Mesothelial cell of epicardium (in vitro differentiated cells): Measurements from ENCODE around the gene LPGAT1. TPM values are rescaled to one million over a fixed set of nuclear protein-coding genes. Genes with fewer than 3 reads are reported as not detected.

Experiments
- DNase-seq, 2 experiments: peaks; one replicate each; pipeline ENCODE4 v3.0.0; 2021; ENCODE audit warnings: low spot score in 2 of 2; ENCODE audit not compliant: unreplicated experiment in 2 of 2
- H3K27ac Mint-ChIP-seq: 2 replicates; pipeline ENCODE4 v1.8.0; 2021; ENCODE audit warnings: mixed read lengths
- H3K27me3 Mint-ChIP-seq: 2 replicates; pipeline ENCODE4 v1.8.0; 2021; ENCODE audit warnings: low read depth, mixed read lengths
- H3K36me3 Mint-ChIP-seq: 2 replicates; pipeline ENCODE4 v1.8.0; 2021; ENCODE audit warnings: mixed read lengths
- H3K4me1 Mint-ChIP-seq: 2 replicates; pipeline ENCODE4 v1.8.0; 2021; ENCODE audit warnings: mixed read lengths
- H3K4me3 Mint-ChIP-seq: 2 replicates; pipeline ENCODE4 v1.8.0; 2021; ENCODE audit warnings: mild to moderate bottlenecking, moderate library complexity, mixed read lengths
- H3K9me3 Mint-ChIP-seq: 2 replicates; pipeline ENCODE4 v1.8.0; 2021; ENCODE audit warnings: mixed read lengths
- CTCF ChIP-seq: fragments of 200-600 bp; sonication (generic); IDR thresholded peaks from one replicate; pipeline ENCODE4 v1.5.0; 2021; ENCODE audit warnings: antibody characterized with exemption; ENCODE audit not compliant: unreplicated experiment
- total RNA-seq: library from RNA; stranded (reverse); gene quantifications from 3 replicates; pipeline ENCODE4 v1.2.1, GENCODE V29; 2021

Gene LPGAT1
- total RNA-seq, 1 donor from 2014 or later = 29.8 TPM

GRCh38 chr1:211731456-211732292 lies 98.9 kb downstream of the LPGAT1 start:
- no peak for DNase-seq
- TF ChIP-seq CTCF = no peak
- Mint-ChIP-seq H3K27ac (no peak overlapping the region), H3K4me3 (no peak overlapping the region), H3K4me1 (peaks cover 10% of the 10 kb centered on the region), H3K9me3 (no peaks in the 10 kb centered on the region), H3K27me3 (no peaks in the 10 kb centered on the region), H3K36me3 (no peaks in the 10 kb centered on the region)

GRCh38 chr1:211730347-211730746 lies 100.2 kb downstream of the LPGAT1 start:
- H3K4me1 Mint-ChIP-seq = peaks cover 2% of the 10 kb centered on the region
- H3K27ac Mint-ChIP-seq = no peak overlapping the region
- no peak overlapping the region for H3K4me3 Mint-ChIP-seq
- DNase-seq = no peak
- TF ChIP-seq CTCF = no peak
- H3K27me3 Mint-ChIP-seq = no peaks in the 10 kb centered on the region
- no peaks in the 10 kb centered on the region for H3K36me3 Mint-ChIP-seq
- H3K9me3 Mint-ChIP-seq = no peaks in the 10 kb centered on the region

GRCh38 chr1:211729238-211729637 lies 101.3 kb downstream of the LPGAT1 start:
- H3K4me1 Mint-ChIP-seq = no peaks in the 10 kb centered on the region

DNA sequence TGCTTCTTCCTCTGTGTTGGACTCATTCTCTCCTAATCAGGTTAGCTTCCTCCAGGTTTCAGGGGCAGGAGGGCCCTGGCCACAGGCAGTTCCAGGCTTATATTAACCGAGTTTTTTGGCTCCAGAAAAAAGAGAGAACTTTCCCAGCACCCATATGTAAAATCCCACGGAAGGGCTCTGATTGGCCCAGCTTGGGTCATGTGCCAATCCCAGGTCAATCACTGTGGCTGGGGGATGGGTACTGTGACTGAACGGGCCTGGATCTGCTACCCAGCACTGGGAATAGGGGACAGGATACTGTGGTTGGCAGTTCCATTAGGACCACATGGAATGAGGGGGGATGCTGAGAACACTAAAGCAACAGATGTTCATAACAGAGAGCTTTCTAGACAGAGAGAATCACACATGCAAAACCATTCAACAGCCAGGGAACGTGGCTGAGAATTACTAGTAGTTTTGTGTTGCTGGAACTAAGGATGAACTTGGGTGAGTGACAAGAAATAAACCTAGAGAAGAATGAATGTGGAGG lies 104.0 kb downstream of the LPGAT1 start:
- no peaks in the 10 kb centered on the region for H3K36me3 Mint-ChIP-seq
- H3K27ac Mint-ChIP-seq = no peak overlapping the region
- no peaks in the 10 kb centered on the region for H3K4me1 Mint-ChIP-seq
- no peak for DNase-seq
- H3K9me3 Mint-ChIP-seq = no peaks in the 10 kb centered on the region
- no peaks in the 10 kb centered on the region for H3K27me3 Mint-ChIP-seq
- no peak overlapping the region for H3K4me3 Mint-ChIP-seq
- no peak for TF ChIP-seq CTCF

More at GRCh38 chr1:211729238-211729637, 101.3 kb downstream of the LPGAT1 start:
- H3K9me3 Mint-ChIP-seq = no peaks in the 10 kb centered on the region
- H3K4me3 Mint-ChIP-seq = no peak overlapping the region
- no peak for TF ChIP-seq CTCF
- no peaks in the 10 kb centered on the region for H3K36me3 Mint-ChIP-seq
- DNase-seq = no peak
- H3K27ac Mint-ChIP-seq = no peak overlapping the region
- no peaks in the 10 kb centered on the region for H3K27me3 Mint-ChIP-seq

DNA sequence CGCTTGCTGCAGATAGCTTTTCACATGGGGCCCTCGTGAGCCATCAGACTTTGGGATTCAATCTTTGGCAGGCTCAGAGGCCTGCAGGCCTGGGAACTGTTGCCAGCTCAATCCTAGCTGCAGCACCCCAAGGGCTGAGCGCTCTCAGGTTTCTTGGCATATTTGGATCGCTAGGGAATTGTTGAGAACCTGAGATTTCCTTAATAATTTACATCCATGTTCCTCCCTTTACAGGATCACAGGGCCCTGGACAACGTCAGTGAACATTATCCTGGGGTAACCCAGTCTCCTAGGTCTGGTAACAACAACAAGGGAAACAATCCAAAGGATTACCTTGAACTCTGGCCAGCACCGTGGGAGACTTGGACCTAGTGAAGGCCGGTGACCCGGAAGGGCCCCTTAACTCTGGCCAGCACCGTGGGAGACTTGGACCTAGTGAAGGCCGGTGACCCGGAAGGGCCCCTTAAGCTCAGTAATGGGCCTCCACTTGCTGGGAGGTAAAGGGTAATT lies 105.8 kb downstream of the LPGAT1 start:
- Mint-ChIP-seq H3K36me3 (no peaks in the 10 kb centered on the region), H3K9me3 (no peaks in the 10 kb centered on the region), H3K4me3 (no peak overlapping the region), H3K4me1 (no peaks in the 10 kb centered on the region), H3K27me3 (no peaks in the 10 kb centered on the region), H3K27ac (no peak overlapping the region)
- no peak for TF ChIP-seq CTCF
- DNase-seq = no peak
